ENCODE data around the gene ZNF548.

The ZNF548 gene

GRCh38 chr19:57389730-57390598, at the start of gene ZNF548:
Gene ZNF548 (plus strand): TSS chr19:57389854. CDS start chr19:57390100, 246 bp downstream.
- peaks cover 16% of the 10 kb centered on the region for H3K4me1 ChIP-seq (ENCODE audit: control insufficient read depth, low read length)
- no peaks in the 10 kb centered on the region for H4K20me1 ChIP-seq (ENCODE audit: control insufficient read depth, insufficient read depth, low read depth, low read length)
- H3F3A ChIP-seq (ENCODE audit: control insufficient read depth, insufficient read depth), result peaks cover 5% of the 10 kb centered on the region; the same call in 1 of the 2 replicates
- peak within 1 kb of the TSS; percentile 33; the same call in 1 of the 2 replicates for H3K27ac ChIP-seq (ENCODE audit: low read depth, low read length)
- no peak for TF ChIP-seq EZH2phosphoT487 (IDR thresholded peaks at IDR 0.05; ENCODE audit: borderline replicate concordance, low read length)
- TF ChIP-seq CTCF (IDR thresholded peaks at IDR 0.05; ENCODE audit: low read depth, low read length, poor library complexity, severe bottlenecking), result peak; percentile 16
- H3K36me3 ChIP-seq (ENCODE audit: control insufficient read depth, low read length), result peaks cover 5% of the 10 kb centered on the region; the same call in 1 of the 2 replicates
- H3K9me3 ChIP-seq (ENCODE audit: control insufficient read depth, insufficient read depth, low read length), result peaks cover 46% of the 10 kb centered on the region
- H3K4me3 ChIP-seq (ENCODE audit: low read length), result peak within 1 kb of the TSS; percentile 87
- H3K27me3 ChIP-seq (ENCODE audit: control insufficient read depth, low read length), result no peaks in the 10 kb centered on the region
- no peaks in the 10 kb centered on the region for H3K9me2 ChIP-seq (replicated peaks; ENCODE audit: control insufficient read depth, low read length)
- H3K79me2 ChIP-seq (ENCODE audit: control insufficient read depth, low read length), result 0 out of 2 replicates have a peak, but pooled peaks cover 2% of the 10 kb centered on the region
- peak within 1 kb of the TSS; percentile 84 for H3K4me2 ChIP-seq (ENCODE audit: low read length)

- Histone ChIP-seq H3K9me3 (ENCODE audit: control insufficient read depth, insufficient read depth, low read length) (peaks cover 4% of the 10 kb centered on the region; the same call in 1 of the 2 replicates), H3K27me3 (ENCODE audit: control insufficient read depth, low read length) (no peaks in the 10 kb centered on the region), H3F3A (ENCODE audit: control insufficient read depth, insufficient read depth) (no peaks in the 10 kb centered on the region), H4K20me1 (ENCODE audit: control insufficient read depth, insufficient read depth, low read depth, low read length) (no peaks in the 10 kb centered on the region), H3K4me2 (ENCODE audit: low read length) (no peak overlapping the region), H3K36me3 (ENCODE audit: control insufficient read depth, low read length) (no peaks in the 10 kb centered on the region), H3K27ac (ENCODE audit: low read depth, low read length) (no peak overlapping the region), H3K9me2 (replicated peaks; ENCODE audit: control insufficient read depth, low read length) (no peaks in the 10 kb centered on the region), H3K79me2 (ENCODE audit: control insufficient read depth, low read length) (no peaks in the 10 kb centered on the region), H3K4me1 (ENCODE audit: control insufficient read depth, low read length) (no peaks in the 10 kb centered on the region), H3K4me3 (ENCODE audit: low read length) (no peak overlapping the region)
- TF ChIP-seq EZH2phosphoT487 (IDR thresholded peaks at IDR 0.05; ENCODE audit: borderline replicate concordance, low read length), result no peak
- TF ChIP-seq CTCF (IDR thresholded peaks at IDR 0.05; ENCODE audit: low read depth, low read length, poor library complexity, severe bottlenecking), result no peak
Observed at GRCh38 chr19:57342582-57342981, 47.1 kb upstream of the ZNF548 start.

- Histone ChIP-seq H3K36me3 (ENCODE audit: control insufficient read depth, low read length) (no peaks in the 10 kb centered on the region), H3K9me3 (ENCODE audit: control insufficient read depth, insufficient read depth, low read length) (peaks cover 27% of the 10 kb centered on the region), H3F3A (ENCODE audit: control insufficient read depth, insufficient read depth) (no peaks in the 10 kb centered on the region), H3K27me3 (ENCODE audit: control insufficient read depth, low read length) (no peaks in the 10 kb centered on the region), H3K4me2 (ENCODE audit: low read length) (no peak overlapping the region), H3K79me2 (ENCODE audit: control insufficient read depth, low read length) (no peaks in the 10 kb centered on the region), H3K27ac (ENCODE audit: low read depth, low read length) (no peak overlapping the region), H3K4me1 (ENCODE audit: control insufficient read depth, low read length) (peaks cover 4% of the 10 kb centered on the region; the same call in 1 of the 2 replicates), H4K20me1 (ENCODE audit: control insufficient read depth, insufficient read depth, low read depth, low read length) (no peaks in the 10 kb centered on the region), H3K9me2 (replicated peaks; ENCODE audit: control insufficient read depth, low read length) (no peaks in the 10 kb centered on the region), H3K4me3 (ENCODE audit: low read length) (no peak overlapping the region)
- TF ChIP-seq CTCF (IDR thresholded peaks at IDR 0.05; ENCODE audit: low read depth, low read length, poor library complexity, severe bottlenecking), result no peak
Observed at GRCh38 chr19:57348136-57348535, 41.5 kb upstream of the ZNF548 start.

All from DOHH2 (cell line).